Measurements from ENCODE around the gene PTCD2.

The PTCD2 gene

DNA sequence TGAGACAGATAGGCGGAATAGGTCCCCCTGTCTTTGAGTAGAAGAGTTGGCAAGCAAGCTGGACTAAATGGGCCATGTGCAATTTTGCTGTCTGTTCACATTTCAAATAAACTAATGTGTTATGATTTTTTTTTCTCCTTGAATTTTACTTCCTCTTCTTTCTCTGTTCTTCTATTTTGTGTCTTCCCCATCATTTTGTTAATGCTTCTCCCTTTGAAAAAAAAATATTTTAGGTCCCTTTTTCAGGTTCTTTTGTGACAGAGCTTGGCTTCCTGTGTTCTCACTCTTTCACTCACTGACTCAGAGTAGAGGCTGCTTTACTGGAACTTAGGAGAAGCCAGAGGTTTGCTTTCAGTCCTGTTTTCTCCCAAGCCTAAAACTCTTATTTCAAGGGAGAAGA is 48.1 kb downstream of the PTCD2 start:
- H3K27me3 ChIP-seq (ENCODE audit: insufficient read depth, poor library complexity, severe bottlenecking): no peaks in the 10 kb centered on the region
- DNase-seq (ENCODE audit: low read depth in 1 of 2, low spot score in 1 of 2): no peak
- TF ChIP-seq SPI1 (IDR thresholded peaks at IDR 0.05; ENCODE audit: borderline replicate concordance, low read depth) (no peak), GABPA (IDR thresholded peaks at IDR 0.05; ENCODE audit: low read depth) (no peak), POLR2AphosphoS5 (IDR thresholded peaks at IDR 0.05; ENCODE audit: low read depth) (no peak), CTCF (IDR thresholded peaks at IDR 0.05; ENCODE audit: insufficient read depth, low read length) (no peak)
- TF ChIP-seq, protein P1, sequence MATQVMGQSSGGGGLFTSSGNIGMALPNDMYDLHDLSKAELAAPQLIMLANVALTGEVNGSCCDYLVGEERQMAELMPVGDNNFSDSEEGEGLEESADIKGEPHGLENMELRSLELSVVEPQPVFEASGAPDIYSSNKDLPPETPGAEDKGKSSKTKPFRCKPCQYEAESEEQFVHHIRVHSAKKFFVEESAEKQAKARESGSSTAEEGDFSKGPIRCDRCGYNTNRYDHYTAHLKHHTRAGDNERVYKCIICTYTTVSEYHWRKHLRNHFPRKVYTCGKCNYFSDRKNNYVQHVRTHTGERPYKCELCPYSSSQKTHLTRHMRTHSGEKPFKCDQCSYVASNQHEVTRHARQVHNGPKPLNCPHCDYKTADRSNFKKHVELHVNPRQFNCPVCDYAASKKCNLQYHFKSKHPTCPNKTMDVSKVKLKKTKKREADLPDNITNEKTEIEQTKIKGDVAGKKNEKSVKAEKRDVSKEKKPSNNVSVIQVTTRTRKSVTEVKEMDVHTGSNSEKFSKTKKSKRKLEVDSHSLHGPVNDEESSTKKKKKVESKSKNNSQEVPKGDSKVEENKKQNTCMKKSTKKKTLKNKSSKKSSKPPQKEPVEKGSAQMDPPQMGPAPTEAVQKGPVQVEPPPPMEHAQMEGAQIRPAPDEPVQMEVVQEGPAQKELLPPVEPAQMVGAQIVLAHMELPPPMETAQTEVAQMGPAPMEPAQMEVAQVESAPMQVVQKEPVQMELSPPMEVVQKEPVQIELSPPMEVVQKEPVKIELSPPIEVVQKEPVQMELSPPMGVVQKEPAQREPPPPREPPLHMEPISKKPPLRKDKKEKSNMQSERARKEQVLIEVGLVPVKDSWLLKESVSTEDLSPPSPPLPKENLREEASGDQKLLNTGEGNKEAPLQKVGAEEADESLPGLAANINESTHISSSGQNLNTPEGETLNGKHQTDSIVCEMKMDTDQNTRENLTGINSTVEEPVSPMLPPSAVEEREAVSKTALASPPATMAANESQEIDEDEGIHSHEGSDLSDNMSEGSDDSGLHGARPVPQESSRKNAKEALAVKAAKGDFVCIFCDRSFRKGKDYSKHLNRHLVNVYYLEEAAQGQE (IDR thresholded peaks at IDR 0.05; ENCODE audit: insufficient replicate concordance, low read depth): no peak
- no peak overlapping the region for H3K27ac ChIP-seq (replicated peaks)
- no peak overlapping the region for H3K4me3 ChIP-seq (replicated peaks; ENCODE audit: insufficient read depth, low read length)

- no peak for DNase-seq (ENCODE audit: low read depth in 1 of 2, low spot score in 1 of 2)
- H3K4me3 ChIP-seq (replicated peaks; ENCODE audit: insufficient read depth, low read length): no peak overlapping the region
- TF ChIP-seq SPI1 (IDR thresholded peaks at IDR 0.05; ENCODE audit: borderline replicate concordance, low read depth) (no peak), CTCF (IDR thresholded peaks at IDR 0.05; ENCODE audit: insufficient read depth, low read length) (no peak), POLR2AphosphoS5 (IDR thresholded peaks at IDR 0.05; ENCODE audit: low read depth) (no peak), GABPA (IDR thresholded peaks at IDR 0.05; ENCODE audit: low read depth) (no peak)
- TF ChIP-seq, protein P1 (IDR thresholded peaks at IDR 0.05; ENCODE audit: insufficient replicate concordance, low read depth): no peak
- no peaks in the 10 kb centered on the region for H3K27me3 ChIP-seq (ENCODE audit: insufficient read depth, poor library complexity, severe bottlenecking)
- no peak overlapping the region for H3K27ac ChIP-seq (replicated peaks)
Observed at GRCh38 chr5:72369301-72369700, 49.1 kb downstream of the PTCD2 start.

- H3K27me3 ChIP-seq (ENCODE audit: insufficient read depth, poor library complexity, severe bottlenecking): no peaks in the 10 kb centered on the region
- TF ChIP-seq CTCF (IDR thresholded peaks at IDR 0.05; ENCODE audit: insufficient read depth, low read length): no peak
- TF ChIP-seq GABPA (IDR thresholded peaks at IDR 0.05; ENCODE audit: low read depth): no peak
- no peak for TF ChIP-seq SPI1 (IDR thresholded peaks at IDR 0.05; ENCODE audit: borderline replicate concordance, low read depth)
- TF ChIP-seq, protein P1 (IDR thresholded peaks at IDR 0.05; ENCODE audit: insufficient replicate concordance, low read depth): no peak
- TF ChIP-seq POLR2AphosphoS5 (IDR thresholded peaks at IDR 0.05; ENCODE audit: low read depth): no peak
- no peak overlapping the region for H3K27ac ChIP-seq (replicated peaks)
- no peak overlapping the region for H3K4me3 ChIP-seq (replicated peaks; ENCODE audit: insufficient read depth, low read length)
- no peak for DNase-seq (ENCODE audit: low read depth in 1 of 2, low spot score in 1 of 2)
Observed at GRCh38 chr5:72369711-72370110, 49.5 kb downstream of the PTCD2 start.

All from HL-60 (cell line).